ENCODE measurements around the gene PEPD.
"Not testable (repeated sequence)": the region's sequence is repeated elsewhere in the genome, so short reads cannot be mapped to it uniquely, and the experiment has no call there.

PEPD gene

GRCh38 chr19:33556261-33556660, 34.7 kb upstream of the PEPD start:
- Histone ChIP-seq H3K36me3 (ENCODE audit: control insufficient read depth in 1 of 2, insufficient read depth in 2 of 2, low read length in 2 of 2) (no peaks in the 10 kb centered on the region), H3K4me3 (ENCODE audit: low read depth in 1 of 2, low read length in 2 of 2) (no peak overlapping the region), H3K27ac (ENCODE audit: low read length) (no peak overlapping the region), H3K9me3 (ENCODE audit: control insufficient read depth in 1 of 2, low read length in 2 of 2) (no peaks in the 10 kb centered on the region), H3K4me1 (ENCODE audit: control insufficient read depth in 1 of 2, insufficient read depth in 2 of 2, low read length in 2 of 2) (no peaks in the 10 kb centered on the region), H3K27me3 (ENCODE audit: low read depth, low read length) (no peaks in the 10 kb centered on the region)

GRCh38 chr19:33555726-33556125, 34.1 kb upstream of the PEPD start:
- H3K27me3 ChIP-seq (ENCODE audit: low read depth, low read length); H3K9me3 ChIP-seq (ENCODE audit: control insufficient read depth in 1 of 2, low read length in 2 of 2); H3K4me1 ChIP-seq (ENCODE audit: control insufficient read depth in 1 of 2, insufficient read depth in 2 of 2, low read length in 2 of 2); H3K36me3 ChIP-seq (ENCODE audit: control insufficient read depth in 1 of 2, insufficient read depth in 2 of 2, low read length in 2 of 2); H3K27ac ChIP-seq (ENCODE audit: low read length); H3K4me3 ChIP-seq (ENCODE audit: low read depth in 1 of 2, low read length in 2 of 2): not testable (repeated sequence)

- H3K9me3 ChIP-seq (ENCODE audit: control insufficient read depth in 1 of 2, low read length in 2 of 2), result no peaks in the 10 kb centered on the region
- H3K27me3 ChIP-seq (ENCODE audit: low read depth, low read length), result no peaks in the 10 kb centered on the region
- H3K27ac ChIP-seq (ENCODE audit: low read length), result no peak overlapping the region
- H3K4me1 ChIP-seq (ENCODE audit: control insufficient read depth in 1 of 2, insufficient read depth in 2 of 2, low read length in 2 of 2), result no peaks in the 10 kb centered on the region
- H3K4me3 ChIP-seq (ENCODE audit: low read depth in 1 of 2, low read length in 2 of 2), result no peak overlapping the region
- H3K36me3 ChIP-seq (ENCODE audit: control insufficient read depth in 1 of 2, insufficient read depth in 2 of 2, low read length in 2 of 2), result no peaks in the 10 kb centered on the region
Observed at GRCh38 chr19:33554821-33555220, 33.2 kb upstream of the PEPD start.

- Histone ChIP-seq H3K27ac (ENCODE audit: low read length) (no peak overlapping the region), H3K4me1 (ENCODE audit: control insufficient read depth in 1 of 2, insufficient read depth in 2 of 2, low read length in 2 of 2) (no peaks in the 10 kb centered on the region), H3K9me3 (ENCODE audit: control insufficient read depth in 1 of 2, low read length in 2 of 2) (no peaks in the 10 kb centered on the region), H3K36me3 (ENCODE audit: control insufficient read depth in 1 of 2, insufficient read depth in 2 of 2, low read length in 2 of 2) (no peaks in the 10 kb centered on the region), H3K4me3 (ENCODE audit: low read depth in 1 of 2, low read length in 2 of 2) (no peak overlapping the region), H3K27me3 (ENCODE audit: low read depth, low read length) (no peaks in the 10 kb centered on the region)
Observed at GRCh38 chr19:33554391-33554790, 32.8 kb upstream of the PEPD start.

- no peaks in the 10 kb centered on the region for H3K9me3 ChIP-seq (ENCODE audit: control insufficient read depth in 1 of 2, low read length in 2 of 2)
- no peaks in the 10 kb centered on the region for H3K36me3 ChIP-seq (ENCODE audit: control insufficient read depth in 1 of 2, insufficient read depth in 2 of 2, low read length in 2 of 2)
- H3K27me3 ChIP-seq (ENCODE audit: low read depth, low read length), result no peaks in the 10 kb centered on the region
- H3K4me3 ChIP-seq (ENCODE audit: low read depth in 1 of 2, low read length in 2 of 2), result no peak overlapping the region
- H3K4me1 ChIP-seq (ENCODE audit: control insufficient read depth in 1 of 2, insufficient read depth in 2 of 2, low read length in 2 of 2), result no peaks in the 10 kb centered on the region
- H3K27ac ChIP-seq (ENCODE audit: low read length), result no peak overlapping the region
Observed at GRCh38 chr19:33553530-33554310, 32.1 kb upstream of the PEPD start.

GRCh38 chr19:33552928-33553279, 31.3 kb upstream of the PEPD start:
- no peaks in the 10 kb centered on the region for H3K4me1 ChIP-seq (ENCODE audit: control insufficient read depth in 1 of 2, insufficient read depth in 2 of 2, low read length in 2 of 2)
- no peak overlapping the region for H3K4me3 ChIP-seq (ENCODE audit: low read depth in 1 of 2, low read length in 2 of 2)
- no peak overlapping the region for H3K27ac ChIP-seq (ENCODE audit: low read length)
- H3K9me3 ChIP-seq (ENCODE audit: control insufficient read depth in 1 of 2, low read length in 2 of 2), result no peaks in the 10 kb centered on the region
- H3K27me3 ChIP-seq (ENCODE audit: low read depth, low read length), result no peaks in the 10 kb centered on the region
- no peaks in the 10 kb centered on the region for H3K36me3 ChIP-seq (ENCODE audit: control insufficient read depth in 1 of 2, insufficient read depth in 2 of 2, low read length in 2 of 2)

- no peaks in the 10 kb centered on the region for H3K9me3 ChIP-seq (ENCODE audit: control insufficient read depth in 1 of 2, low read length in 2 of 2)
- no peaks in the 10 kb centered on the region for H3K36me3 ChIP-seq (ENCODE audit: control insufficient read depth in 1 of 2, insufficient read depth in 2 of 2, low read length in 2 of 2)
- H3K27ac ChIP-seq (ENCODE audit: low read length), result no peak overlapping the region
- H3K27me3 ChIP-seq (ENCODE audit: low read depth, low read length), result no peaks in the 10 kb centered on the region
- no peaks in the 10 kb centered on the region for H3K4me1 ChIP-seq (ENCODE audit: control insufficient read depth in 1 of 2, insufficient read depth in 2 of 2, low read length in 2 of 2)
- no peak overlapping the region for H3K4me3 ChIP-seq (ENCODE audit: low read depth in 1 of 2, low read length in 2 of 2)
Observed at GRCh38 chr19:33552191-33552927, 30.8 kb upstream of the PEPD start.

- no peaks in the 10 kb centered on the region for H3K27me3 ChIP-seq (ENCODE audit: low read depth, low read length)
- H3K9me3 ChIP-seq (ENCODE audit: control insufficient read depth in 1 of 2, low read length in 2 of 2), result no peaks in the 10 kb centered on the region
- H3K27ac ChIP-seq (ENCODE audit: low read length), result no peak overlapping the region
- H3K4me3 ChIP-seq (ENCODE audit: low read depth in 1 of 2, low read length in 2 of 2), result no peak overlapping the region
- no peaks in the 10 kb centered on the region for H3K4me1 ChIP-seq (ENCODE audit: control insufficient read depth in 1 of 2, insufficient read depth in 2 of 2, low read length in 2 of 2)
- no peaks in the 10 kb centered on the region for H3K36me3 ChIP-seq (ENCODE audit: control insufficient read depth in 1 of 2, insufficient read depth in 2 of 2, low read length in 2 of 2)
Observed at GRCh38 chr19:33551676-33552075, 30.1 kb upstream of the PEPD start.

GRCh38 chr19:33550768-33551167, 29.2 kb upstream of the PEPD start:
- no peaks in the 10 kb centered on the region for H3K36me3 ChIP-seq (ENCODE audit: control insufficient read depth in 1 of 2, insufficient read depth in 2 of 2, low read length in 2 of 2)
- H3K4me1 ChIP-seq (ENCODE audit: control insufficient read depth in 1 of 2, insufficient read depth in 2 of 2, low read length in 2 of 2), result no peaks in the 10 kb centered on the region

GRCh38 chr19:33547676-33548075, 26.1 kb upstream of the PEPD start:
- Histone ChIP-seq H3K9me3 (ENCODE audit: control insufficient read depth in 1 of 2, low read length in 2 of 2) (peaks cover 0 to 7% of the 10 kb centered on the region in 2 donors), H3K36me3 (ENCODE audit: control insufficient read depth in 1 of 2, insufficient read depth in 2 of 2, low read length in 2 of 2) (no peaks in the 10 kb centered on the region), H3K27ac (ENCODE audit: low read length) (no peak overlapping the region), H3K27me3 (ENCODE audit: low read depth, low read length) (no peaks in the 10 kb centered on the region), H3K4me1 (ENCODE audit: control insufficient read depth in 1 of 2, insufficient read depth in 2 of 2, low read length in 2 of 2) (no peaks in the 10 kb centered on the region), H3K4me3 (ENCODE audit: low read depth in 1 of 2, low read length in 2 of 2) (no peak overlapping the region)

More at GRCh38 chr19:33550768-33551167, 29.2 kb upstream of the PEPD start:
- H3K9me3 ChIP-seq (ENCODE audit: control insufficient read depth in 1 of 2, low read length in 2 of 2), result peaks cover 0 to 6% of the 10 kb centered on the region in 2 donors
- H3K27me3 ChIP-seq (ENCODE audit: low read depth, low read length), result no peaks in the 10 kb centered on the region
- no peak overlapping the region for H3K27ac ChIP-seq (ENCODE audit: low read length)
- H3K4me3 ChIP-seq (ENCODE audit: low read depth in 1 of 2, low read length in 2 of 2), result no peak overlapping the region

GRCh38 chr19:33546656-33547055, 25.1 kb upstream of the PEPD start:
- Histone ChIP-seq H3K27ac (ENCODE audit: low read length) (no peak overlapping the region), H3K27me3 (ENCODE audit: low read depth, low read length) (peaks cover under 1% of the 10 kb centered on the region), H3K4me3 (ENCODE audit: low read depth in 1 of 2, low read length in 2 of 2) (no peak overlapping the region), H3K36me3 (ENCODE audit: control insufficient read depth in 1 of 2, insufficient read depth in 2 of 2, low read length in 2 of 2) (no peaks in the 10 kb centered on the region), H3K4me1 (ENCODE audit: control insufficient read depth in 1 of 2, insufficient read depth in 2 of 2, low read length in 2 of 2) (no peaks in the 10 kb centered on the region), H3K9me3 (ENCODE audit: control insufficient read depth in 1 of 2, low read length in 2 of 2) (peaks cover 0 to 7% of the 10 kb centered on the region in 2 donors)
